ENCODE data around the gene ZNF600. TPM values are rescaled to one million over a fixed set of nuclear protein-coding genes. Genes with fewer than 3 reads are reported as not detected.

The ZNF600 gene
- total and polyA plus RNA-seq, 2 of the 13 experiments (the other 11 are each of a cell fraction or from before 2014, with no cell fraction given): 15.0 to 16.4 TPM

- intact Hi-C loops (cut with micrococcal nuclease; ENCODE audit: unreplicated experiment) (no loop called here), in situ Hi-C loops (cut with HindIII; ENCODE audit: extremely low pct_ligation_motif_present, low pct_unique_long_range_greater_than_20kb) (no loop called here)
- H3K27me3 ChIP-seq (ENCODE audit: control insufficient read depth in 1 of 2, insufficient read depth in 2 of 2, low read length in 2 of 2): no peaks in the 10 kb centered on the region
- no peak for TF ChIP-seq ONECUT2 (CRISPR knock-in tag; IDR thresholded peaks at IDR 0.05)
- no peak for TF ChIP-seq ZNF383 (CRISPR knock-in tag; IDR thresholded peaks at IDR 0.05; ENCODE audit: borderline replicate concordance)
- TF ChIP-seq ZNF816 (CRISPR knock-in tag; IDR thresholded peaks at IDR 0.05; ENCODE audit: borderline replicate concordance): no peak
- no peak for TF ChIP-seq ZBTB43 (CRISPR knock-in tag; conservative IDR thresholded peaks at IDR 0.05)
- no peak for TF ChIP-seq ZNF234 (CRISPR knock-in tag; conservative IDR thresholded peaks at IDR 0.05)
- peak; percentile 14 for TF ChIP-seq HNRNPLL (IDR thresholded peaks at IDR 0.05; ENCODE audit: low read depth, low read length, poor library complexity, severe bottlenecking)
- 0 out of 2 replicates have a peak, but pooled peaks have one; percentile 5 for TF ChIP-seq ESRRA (CRISPR knock-in tag; IDR thresholded peaks at IDR 0.05; ENCODE audit: low read depth)
- TF ChIP-seq ZNF430 (CRISPR knock-in tag; IDR thresholded peaks at IDR 0.05): no peak
- TF ChIP-seq DR1 (CRISPR knock-in tag; IDR thresholded peaks at IDR 0.05): no peak
- TF ChIP-seq YY1 (IDR thresholded peaks at IDR 0.05; ENCODE audit: insufficient read depth, insufficient replicate concordance, low read depth, low read length): no peak
- TF ChIP-seq SMAD9 (CRISPR knock-in tag; IDR thresholded peaks at IDR 0.05): no peak
- TF ChIP-seq HMGXB3 (CRISPR knock-in tag; IDR thresholded peaks at IDR 0.05; ENCODE audit: borderline replicate concordance): 0 out of 2 replicates have a peak, but pooled peaks have one; percentile 8
- TF ChIP-seq SRF (IDR thresholded peaks at IDR 0.05; ENCODE audit: low read depth, low read length): no peak
- TF ChIP-seq IRF1 (CRISPR knock-in tag; IDR thresholded peaks at IDR 0.05; ENCODE audit: low read depth): no peak
- no peak for TF ChIP-seq ATF7 (IDR thresholded peaks at IDR 0.05)
- no peak for TF ChIP-seq ATF7 (CRISPR knock-in tag; IDR thresholded peaks at IDR 0.05)
- no peak for TF ChIP-seq ZNF710 (CRISPR knock-in tag; IDR thresholded peaks at IDR 0.05; ENCODE audit: borderline replicate concordance)
- TF ChIP-seq SIX4 (CRISPR knock-in tag; IDR thresholded peaks at IDR 0.05): no peak
These were observed 520 bp downstream of the ZNF600 start for GRCh38 chr19:52786078-52786463.

More at GRCh38 chr19:52786078-52786463, 520 bp downstream of the ZNF600 start:
- POLR2A ChIA-PET: no interaction called here
- no peak overlapping the region for H2AFZ ChIP-seq (ENCODE audit: low read length)
- ATAC-seq: peak; percentile 77
- no peak for FAIRE-seq
- WGBS (ENCODE audit: low lambda C conversion rate): 0% methylated on average over 22 of the region's 23 CpGs
- no peaks in the 10 kb centered on the region for H4K20me1 ChIP-seq (ENCODE audit: insufficient read depth, low read length)
- peak overlapping the region; percentile 72 for H3K4me2 ChIP-seq (ENCODE audit: low read depth, low read length)
- H3K36me3 ChIP-seq (replicated peaks in 1 of 2; ENCODE audit: control insufficient read depth in 1 of 2, insufficient read depth in 2 of 2, low read length in 2 of 2): no peaks in the 10 kb centered on the region
- peaks cover 24% of the 10 kb centered on the region for H3K4me1 ChIP-seq (ENCODE audit: insufficient read depth, low read length)
- peak overlapping the region; percentile 65 to 80 (median 73) for H3K4me3 ChIP-seq (replicated peaks in 1 of 3; ENCODE audit: insufficient read depth in 1 of 3, low read depth in 2 of 3, low read length in 3 of 3)
- DNase-seq (ENCODE audit: low spot score): no peak
- CTCF ChIA-PET (ENCODE audit: low intra/inter-chr PET ratio, low total read pairs): no interaction called here
- H3K27ac ChIP-seq (ENCODE audit: extremely low read length, insufficient read depth, low read length): peak overlapping the region; percentile 47
- BruUV-seq (replicated peaks): TSS peak; percentile 81
- H3K9me3 ChIP-seq (ENCODE audit: low read length): no peaks in the 10 kb centered on the region
- H3K9ac ChIP-seq (ENCODE audit: insufficient read depth, low read depth, low read length): peak overlapping the region; percentile 77
- H3K79me2 ChIP-seq (ENCODE audit: insufficient read depth, low read length): peaks cover 2% of the 10 kb centered on the region

Data from HepG2 (cell line).